ENCODE measurements around the gene DAZAP2. TPM values are rescaled to one million over a fixed set of nuclear protein-coding genes. Genes with fewer than 3 reads are reported as not detected.

DAZAP2 gene
- total RNA-seq, 2 experiments from 2014 or later, result 131 to 137 TPM

- DNase-seq (ENCODE audit: low spot score), result no peak
- BruUV-seq (replicated peaks), result no TSS peak
- intact Hi-C loops (cut with micrococcal nuclease; ENCODE audit: unreplicated experiment), result no loop called here
- no peak for TF ChIP-seq EZH2phosphoT487 (IDR thresholded peaks at IDR 0.05; ENCODE audit: borderline replicate concordance, low read depth, low read length)
- no peak for TF ChIP-seq CTCF (conservative IDR thresholded peaks at IDR 0.05; ENCODE audit: low read length)
- Histone ChIP-seq H3K79me2 (ENCODE audit: insufficient read depth, low read depth, low read length) (peaks cover 2% of the 10 kb centered on the region; the same call in 1 of the 2 replicates), H3K9me3 (ENCODE audit: low read length) (no peaks in the 10 kb centered on the region), H3K4me1 (ENCODE audit: insufficient read depth, low read length, poor library complexity, severe bottlenecking) (peaks cover 20% of the 10 kb centered on the region), H3K4me3 (ENCODE audit: low read depth, low read length, poor library complexity, severe bottlenecking) (no peak overlapping the region), H3K36me3 (ENCODE audit: insufficient read depth, low read length) (peaks cover 37% of the 10 kb centered on the region), H4K20me1 (ENCODE audit: insufficient read depth, low read length) (no peaks in the 10 kb centered on the region), H3K9me2 (ENCODE audit: insufficient read depth, low read length) (no peaks in the 10 kb centered on the region), H3K4me2 (ENCODE audit: low read length) (peak overlapping the region; percentile 36), H2AFZ (ENCODE audit: low read length) (no peak overlapping the region; the same call in 1 of the 2 replicates), H3K27ac (ENCODE audit: low read depth, low read length, poor library complexity, severe bottlenecking) (no peak overlapping the region)
- ChIA-PET CTCF (ENCODE audit: unreplicated experiment) (no interaction called here), POLR2A (interaction anchor here (1.0 kb wide), 3 partner anchors 17 to 136 kb away, joined by 3 to 5 read pairs (median 3); no protein-coding TSS in a partner anchor)
These were observed 7.0 kb downstream of the DAZAP2 start for GRCh38 chr12:51245476-51246253.

DNA sequence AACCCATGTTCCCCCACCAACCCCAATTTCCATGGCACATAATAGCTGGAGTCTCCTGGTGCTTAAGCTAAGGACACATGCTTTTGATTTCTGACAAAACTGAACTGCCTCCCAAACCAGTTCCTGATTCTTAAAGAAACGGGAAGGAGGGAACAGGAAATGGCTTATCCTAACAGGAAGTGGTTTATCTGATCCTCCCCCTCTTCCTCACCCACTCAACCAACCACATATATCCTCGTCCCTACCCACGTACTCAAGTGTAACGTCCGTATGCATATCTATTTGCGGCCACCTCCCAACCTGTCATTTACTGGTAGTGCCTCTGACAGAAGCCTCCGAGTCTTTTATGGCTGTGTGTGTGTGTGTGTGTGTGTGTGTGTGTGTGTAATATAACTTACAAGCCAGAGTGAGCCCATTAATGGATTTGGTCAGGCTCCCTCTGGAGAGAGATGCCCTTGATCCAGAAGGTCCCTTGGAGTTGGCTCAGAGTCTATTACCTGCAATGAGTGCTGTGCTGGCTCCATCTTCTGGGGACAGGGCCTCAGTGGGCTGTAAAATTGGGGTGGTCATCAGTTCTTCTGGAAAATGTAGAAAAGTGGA is 7.7 kb downstream of the DAZAP2 start:
- Histone ChIP-seq H3K4me3 (ENCODE audit: low read depth, low read length, poor library complexity, severe bottlenecking) (no peak overlapping the region), H4K20me1 (ENCODE audit: insufficient read depth, low read length) (no peaks in the 10 kb centered on the region), H3K79me2 (ENCODE audit: insufficient read depth, low read depth, low read length) (no peaks in the 10 kb centered on the region), H3K9me3 (ENCODE audit: low read length) (no peaks in the 10 kb centered on the region), H3K4me1 (ENCODE audit: insufficient read depth, low read length, poor library complexity, severe bottlenecking) (peaks cover 20% of the 10 kb centered on the region), H3K4me2 (ENCODE audit: low read length) (peak overlapping the region; percentile 36), H3K9me2 (ENCODE audit: insufficient read depth, low read length) (no peaks in the 10 kb centered on the region), H3K27ac (ENCODE audit: low read depth, low read length, poor library complexity, severe bottlenecking) (no peak overlapping the region), H3K36me3 (ENCODE audit: insufficient read depth, low read length) (peaks cover 30% of the 10 kb centered on the region), H2AFZ (ENCODE audit: low read length) (no peak overlapping the region; the same call in 1 of the 2 replicates)
- peak; percentile 41 for DNase-seq (ENCODE audit: low spot score)
- TF ChIP-seq CTCF (conservative IDR thresholded peaks at IDR 0.05; ENCODE audit: low read length), result peak; percentile 66
- no peak for TF ChIP-seq EZH2phosphoT487 (IDR thresholded peaks at IDR 0.05; ENCODE audit: borderline replicate concordance, low read depth, low read length)
- CTCF ChIA-PET (ENCODE audit: unreplicated experiment), result no interaction called here
- POLR2A ChIA-PET, result interaction anchor here (1.0 kb wide), 2 partner anchors 16 to 137 kb away, joined by 3 read pairs; no protein-coding TSS in a partner anchor
- intact Hi-C loops (cut with micrococcal nuclease; ENCODE audit: unreplicated experiment), result no loop called here
- BruUV-seq (replicated peaks), result no TSS peak

Data from OCI-LY7 (cell line).